HUES48 (cell line): ENCODE measurements around the gene MYO7B.

Source experiments
- H3K27ac ChIP-seq: one replicate; pipeline ENCODE4 v1.7.0; 2013; ENCODE audit warnings: low read depth, low read length, inconsistent platforms
- H3K27me3 ChIP-seq: 2 replicates; pipeline ENCODE4 v1.6.1; 2013; ENCODE audit warnings: mild to moderate bottlenecking, low read length; ENCODE audit not compliant: control insufficient read depth, insufficient read depth
- H3K36me3 ChIP-seq: 2 replicates; pipeline ENCODE4 v1.6.1; 2013; ENCODE audit warnings: low read length; ENCODE audit not compliant: control insufficient read depth, insufficient read depth
- H3K4me1 ChIP-seq: 2 replicates; pipeline ENCODE4 v1.6.1; 2013; ENCODE audit warnings: mild to moderate bottlenecking, low read length; ENCODE audit not compliant: control insufficient read depth, insufficient read depth
- H3K4me3 ChIP-seq: 2 replicates; pipeline ENCODE4 v1.5.1; 2013; ENCODE audit warnings: mild to moderate bottlenecking, low read depth, low read length
- H3K9ac ChIP-seq: 2 replicates; pipeline ENCODE4 v1.6.1; 2013; ENCODE audit warnings: mild to moderate bottlenecking, low read depth, low read length, moderate library complexity
- H3K9me3 ChIP-seq: 2 replicates; pipeline ENCODE4 v1.6.1; 2013; ENCODE audit warnings: low read length; ENCODE audit not compliant: control insufficient read depth, insufficient read depth

Gene MYO7B

GRCh38 chr2:127575941-127576432 lies 40.5 kb downstream of the MYO7B start:
- H3K27me3 ChIP-seq, result no peaks in the 10 kb centered on the region
- H3K27ac ChIP-seq, result no peak overlapping the region
- 0 out of 2 replicates have a peak, but pooled peaks cover 1% of the 10 kb centered on the region for H3K4me1 ChIP-seq
- no peaks in the 10 kb centered on the region for H3K9me3 ChIP-seq
- H3K4me3 ChIP-seq, result no peak overlapping the region
- no peak overlapping the region for H3K9ac ChIP-seq
- H3K36me3 ChIP-seq, result no peaks in the 10 kb centered on the region

GRCh38 chr2:127576433-127577207 lies 41.1 kb downstream of the MYO7B start:
- H3K4me3 ChIP-seq, result no peak overlapping the region
- H3K36me3 ChIP-seq, result no peaks in the 10 kb centered on the region
- H3K27me3 ChIP-seq, result no peaks in the 10 kb centered on the region
- no peaks in the 10 kb centered on the region for H3K4me1 ChIP-seq
- H3K9ac ChIP-seq, result no peak overlapping the region
- no peaks in the 10 kb centered on the region for H3K9me3 ChIP-seq
- no peak overlapping the region for H3K27ac ChIP-seq

GRCh38 chr2:127577208-127577475 lies 41.7 kb downstream of the MYO7B start:
- no peaks in the 10 kb centered on the region for H3K36me3 ChIP-seq
- H3K9ac ChIP-seq, result no peak overlapping the region
- H3K4me3 ChIP-seq, result no peak overlapping the region
- no peak overlapping the region for H3K27ac ChIP-seq
- no peaks in the 10 kb centered on the region for H3K27me3 ChIP-seq
- H3K4me1 ChIP-seq, result no peaks in the 10 kb centered on the region
- no peaks in the 10 kb centered on the region for H3K9me3 ChIP-seq

GRCh38 chr2:127577503-127577902 lies 42.0 kb downstream of the MYO7B start:
- Histone ChIP-seq H3K4me1 (no peaks in the 10 kb centered on the region), H3K27ac (no peak overlapping the region), H3K9me3 (no peaks in the 10 kb centered on the region), H3K4me3 (no peak overlapping the region), H3K27me3 (no peaks in the 10 kb centered on the region), H3K9ac (no peak overlapping the region), H3K36me3 (no peaks in the 10 kb centered on the region)

- Histone ChIP-seq H3K9me3 (no peaks in the 10 kb centered on the region), H3K9ac (no peak overlapping the region), H3K27me3 (no peaks in the 10 kb centered on the region), H3K36me3 (no peaks in the 10 kb centered on the region), H3K4me1 (no peaks in the 10 kb centered on the region), H3K27ac (no peak overlapping the region), H3K4me3 (no peak overlapping the region)
These were observed 42.5 kb downstream of the MYO7B start for GRCh38 chr2:127577973-127578372.

GRCh38 chr2:127578411-127578810 lies 42.9 kb downstream of the MYO7B start:
- H3K9me3 ChIP-seq, result no peaks in the 10 kb centered on the region
- no peak overlapping the region for H3K9ac ChIP-seq
- no peaks in the 10 kb centered on the region for H3K4me1 ChIP-seq
- H3K27me3 ChIP-seq, result no peaks in the 10 kb centered on the region
- H3K36me3 ChIP-seq, result no peaks in the 10 kb centered on the region
- H3K4me3 ChIP-seq, result no peak overlapping the region
- no peak overlapping the region for H3K27ac ChIP-seq

- Histone ChIP-seq H3K27me3 (no peaks in the 10 kb centered on the region), H3K27ac (no peak overlapping the region), H3K4me3 (no peak overlapping the region), H3K36me3 (no peaks in the 10 kb centered on the region), H3K4me1 (no peaks in the 10 kb centered on the region), H3K9ac (no peak overlapping the region), H3K9me3 (no peaks in the 10 kb centered on the region)
These were observed 43.7 kb downstream of the MYO7B start for GRCh38 chr2:127579231-127579630.

GRCh38 chr2:127580167-127581049 lies 44.9 kb downstream of the MYO7B start:
- Histone ChIP-seq H3K36me3 (no peaks in the 10 kb centered on the region), H3K4me1 (peaks cover under 1% of the 10 kb centered on the region; the same call in 1 of the 2 replicates), H3K27ac (no peak overlapping the region), H3K27me3 (no peaks in the 10 kb centered on the region), H3K9me3 (no peaks in the 10 kb centered on the region), H3K9ac (no peak overlapping the region), H3K4me3 (no peak overlapping the region)

GRCh38 chr2:127581050-127581345 lies 45.5 kb downstream of the MYO7B start:
- H3K27ac ChIP-seq, result no peak overlapping the region
- H3K36me3 ChIP-seq, result no peaks in the 10 kb centered on the region
- H3K4me3 ChIP-seq, result no peak overlapping the region
- H3K9me3 ChIP-seq, result no peaks in the 10 kb centered on the region
- no peak overlapping the region for H3K9ac ChIP-seq
- peaks cover 7% of the 10 kb centered on the region for H3K4me1 ChIP-seq
- no peaks in the 10 kb centered on the region for H3K27me3 ChIP-seq

GRCh38 chr2:127581516-127582490 lies 46.3 kb downstream of the MYO7B start:
- Histone ChIP-seq H3K27ac (no peak overlapping the region), H3K4me3 (no peak overlapping the region), H3K4me1 (peaks cover 11% of the 10 kb centered on the region), H3K9me3 (no peaks in the 10 kb centered on the region), H3K36me3 (no peaks in the 10 kb centered on the region), H3K9ac (no peak overlapping the region), H3K27me3 (no peaks in the 10 kb centered on the region)
